A549 (cell line): ENCODE data around the gene DCLK1. TPM values are rescaled to one million over a fixed set of nuclear protein-coding genes. Genes with fewer than 3 reads are reported as not detected.
A peak's percentile ranks its signal among the peaks of the same experiment; 100 is the strongest.

Experiments
- ATAC-seq, 2 experiments: fragments of 200-7000 bp in 1 of 2; fragments of >200 bp in 1 of 2; cut with Nextera tagmentation in 1 of 2; cut with Tn5 transposase in 1 of 2; 3 replicates each; pipeline versions ENCODE4 v1.8.0 to v1.9.1; 2018 to 2020; ENCODE audit warnings: mild to moderate bottlenecking in 1 of 2, moderate library complexity in 1 of 2
- CTCF ChIA-PET: fragments of 300-600 bp; sonication (Branson Sonifier 250); formaldehyde crosslinking; extraction: SDS; loops from one replicate; lab custom pipeline; 2021; ENCODE audit warnings: antibody characterized with exemption, inconsistent platforms; lab: Yijun Ruan, JAX
- POLR2A ChIA-PET: fragments of 350-600 bp; formaldehyde crosslinking; extraction: SDS; loops from one replicate; lab custom pipeline; 2021; ENCODE audit warnings: antibody characterized with exemption, inconsistent platforms; lab: Yijun Ruan, JAX
- DNase-seq, 2 experiments: peaks; one replicate each; pipeline versions ENCODE4 v3.0.0 to v3.0.0-alpha.2; 2011 to 2016; ENCODE audit warnings: low read depth in 1 of 2, low spot score in 1 of 2
- FAIRE-seq: peaks from 2 replicates; lab custom pipeline; 2011; peaks lifted over from hg19 to GRCh38; lab: Jason Lieb, UNC
- H3K27ac ChIP-seq, 2 experiments: fragments of >200 bp; sonication (Bioruptor Twin); formaldehyde crosslinking; 3 replicates each; pipeline ENCODE4 v1.5.1; 2016 to 2017
- H3K4me1 ChIP-seq: fragments of >200 bp; sonication (Bioruptor Twin); formaldehyde crosslinking; 3 replicates; pipeline ENCODE4 v1.6.1; 2016
- H3K4me2 ChIP-seq: fragments of >200 bp; sonication (Bioruptor Twin); formaldehyde crosslinking; 3 replicates; pipeline ENCODE4 v1.6.1; 2016
- H3K4me3 ChIP-seq: fragments of >200 bp; sonication (Bioruptor Twin); formaldehyde crosslinking; 3 replicates; pipeline ENCODE4 v1.5.1; 2016
- H3K9me3 ChIP-seq: fragments of >200 bp; sonication (Bioruptor Twin); formaldehyde crosslinking; 3 replicates; pipeline ENCODE4 v1.6.1; 2016
- CBX8 ChIP-seq: fragments of 200-600 bp; sonication (generic); IDR thresholded peaks from 2 replicates; pipeline ENCODE4 v1.6.1; 2016
- CEBPB ChIP-seq, 2 experiments: fragments of >200 bp in 1 of 2; sonication (Bioruptor Twin) in 1 of 2; formaldehyde crosslinking in 1 of 2; IDR thresholded peaks; 2 replicates each; pipeline ENCODE4 v1.6.1; 2012 to 2016
- CHD2 ChIP-seq: fragments of 150-350 bp; IDR thresholded peaks from 2 replicates; pipeline ENCODE4 v1.6.1; 2014; ENCODE audit warnings: low read length; ENCODE audit not compliant: partially characterized antibody
- EHF ChIP-seq: fragments of 250-450 bp; sonication (Bioruptor Pico); IDR thresholded peaks from 2 replicates; pipeline ENCODE4 v1.5.0; 2020; ENCODE audit warnings: mild to moderate bottlenecking
- ELK1 ChIP-seq: fragments of 150-350 bp; IDR thresholded peaks from 2 replicates; pipeline ENCODE4 v1.6.1; 2014; ENCODE audit warnings: low read depth, mild to moderate bottlenecking, low read length
- FOXS1 ChIP-seq: fragments of 250-450 bp; sonication (Bioruptor Pico); IDR thresholded peaks from 2 replicates; pipeline ENCODE4 v1.5.0; 2020; ENCODE audit warnings: mild to moderate bottlenecking, moderate library complexity
- KDM1A ChIP-seq: fragments of 200-600 bp; sonication (generic); IDR thresholded peaks from 2 replicates; pipeline ENCODE4 v1.6.1; 2016; ENCODE audit warnings: low read depth, mild to moderate bottlenecking
- MAZ ChIP-seq: fragments of 150-350 bp; IDR thresholded peaks from 2 replicates; pipeline ENCODE4 v1.6.1; 2014; ENCODE audit warnings: antibody characterized with exemption, low read depth, low read length, borderline replicate concordance
- RAD21 ChIP-seq, 2 experiments: fragments of >200 bp in 1 of 2; sonication (Bioruptor Twin) in 1 of 2; formaldehyde crosslinking in 1 of 2; IDR thresholded peaks in 1 of 2; conservative IDR thresholded peaks in 1 of 2; 2 replicates in 1 of 2; 3 replicates in 1 of 2; pipeline ENCODE4 v1.6.1; 2012 to 2018; ENCODE audit warnings: inconsistent platforms in 1 of 2
- REST ChIP-seq: fragments of 200-600 bp; sonication (generic); IDR thresholded peaks from 2 replicates; pipeline ENCODE4 v1.6.1; 2016; ENCODE audit warnings: antibody characterized with exemption, mild to moderate bottlenecking, moderate library complexity
- RNF2 ChIP-seq: fragments of 200-600 bp; sonication (generic); IDR thresholded peaks from 2 replicates; pipeline ENCODE4 v1.6.1; 2016; ENCODE audit warnings: low read depth, mild to moderate bottlenecking, antibody characterized with exemption, moderate library complexity, borderline replicate concordance
- TP53 ChIP-seq: fragments of 250-450 bp; sonication (Bioruptor Pico); IDR thresholded peaks from 2 replicates; pipeline ENCODE4 v1.5.0; 2021; ENCODE audit warnings: mild to moderate bottlenecking, moderate library complexity
- ZFP36 ChIP-seq: fragments of 450-650 bp; IDR thresholded peaks from 2 replicates; pipeline ENCODE4 v1.6.1; 2014; ENCODE audit warnings: borderline replicate concordance; ENCODE audit not compliant: partially characterized antibody
- ZSCAN20 ChIP-seq: fragments of 250-450 bp; sonication (Bioruptor Pico); IDR thresholded peaks from 2 replicates; pipeline ENCODE4 v1.8.0; 2022; ENCODE audit warnings: mild to moderate bottlenecking, moderate library complexity
- WGBS: methylation state at CpG from one replicate; pipeline ENCODE4 v1.1.6; 2017; ENCODE audit errors: missing lambda C conversion rate; 5-methylcytosine and 5-hydroxymethylcytosine counted together
- polyA plus RNA-seq, 4 experiments: library from polyadenylated mRNA; depleted of rRNA in 3 of 4; stranded (reverse); fragments of >200 nt; fragmentation: RNase III in 1 of 4; extraction: RNeasy Plus Mini Kit Qiagen cat#74134 plus additional on column Dnase treatment in 1 of 4; gene quantifications; 2 replicates in 3 of 4; 3 replicates in 1 of 4; pipeline ENCODE4 v1.2.3, GENCODE V29; 2011 to 2017
- TF ChIP-seq, protein P1 (sequence below): fragments of >200 bp; sonication (Bioruptor Twin); formaldehyde crosslinking; IDR thresholded peaks from 3 replicates; pipeline ENCODE4 v1.5.1; 2016

DCLK1 gene
- polyA plus RNA-seq, 2 of the 4 experiments (the other 2 are of a cell fraction), result 0.13 to 0.21 TPM

DNA sequence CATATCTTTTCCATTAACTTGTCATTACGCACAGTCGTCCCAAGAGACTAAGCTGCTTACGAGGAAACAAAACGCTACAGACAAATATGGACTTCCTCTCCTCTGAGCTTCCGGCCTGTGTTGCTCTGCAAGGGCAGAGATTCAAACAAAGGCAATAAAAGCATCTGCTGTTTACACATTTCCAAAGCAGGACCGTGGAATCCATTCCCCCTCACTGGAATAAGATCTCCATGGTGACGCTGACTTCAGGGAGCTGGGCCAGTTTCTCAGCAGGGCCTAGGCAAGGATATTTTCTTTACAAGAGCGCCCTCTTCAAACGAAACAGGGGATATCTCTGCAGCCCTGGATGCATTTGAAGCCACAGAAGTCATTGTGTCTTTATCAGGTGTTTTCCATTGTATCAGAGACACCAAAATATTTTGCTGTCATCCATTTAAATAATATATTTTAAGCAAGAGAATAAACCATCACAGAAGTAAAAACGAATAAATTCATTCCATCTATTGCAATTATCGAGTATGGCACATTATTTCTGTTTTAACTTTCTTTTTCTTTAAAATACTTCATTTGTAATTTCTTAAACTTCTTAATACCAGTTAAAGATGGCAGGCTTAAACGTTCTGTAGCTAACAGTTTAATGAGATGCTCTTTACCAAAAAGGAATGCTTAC is 177.5 kb downstream of the DCLK1 start (continued):
- TF ChIP-seq, protein P1, sequence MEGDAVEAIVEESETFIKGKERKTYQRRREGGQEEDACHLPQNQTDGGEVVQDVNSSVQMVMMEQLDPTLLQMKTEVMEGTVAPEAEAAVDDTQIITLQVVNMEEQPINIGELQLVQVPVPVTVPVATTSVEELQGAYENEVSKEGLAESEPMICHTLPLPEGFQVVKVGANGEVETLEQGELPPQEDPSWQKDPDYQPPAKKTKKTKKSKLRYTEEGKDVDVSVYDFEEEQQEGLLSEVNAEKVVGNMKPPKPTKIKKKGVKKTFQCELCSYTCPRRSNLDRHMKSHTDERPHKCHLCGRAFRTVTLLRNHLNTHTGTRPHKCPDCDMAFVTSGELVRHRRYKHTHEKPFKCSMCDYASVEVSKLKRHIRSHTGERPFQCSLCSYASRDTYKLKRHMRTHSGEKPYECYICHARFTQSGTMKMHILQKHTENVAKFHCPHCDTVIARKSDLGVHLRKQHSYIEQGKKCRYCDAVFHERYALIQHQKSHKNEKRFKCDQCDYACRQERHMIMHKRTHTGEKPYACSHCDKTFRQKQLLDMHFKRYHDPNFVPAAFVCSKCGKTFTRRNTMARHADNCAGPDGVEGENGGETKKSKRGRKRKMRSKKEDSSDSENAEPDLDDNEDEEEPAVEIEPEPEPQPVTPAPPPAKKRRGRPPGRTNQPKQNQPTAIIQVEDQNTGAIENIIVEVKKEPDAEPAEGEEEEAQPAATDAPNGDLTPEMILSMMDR, result peak; percentile 44
- no peak for TF ChIP-seq CBX8
- TF ChIP-seq RAD21 (conservative IDR thresholded peaks at IDR 0.05 in 1 of 2, IDR thresholded peaks at IDR 0.05 in 1 of 2), result peak; percentile 59 to 65
- TF ChIP-seq REST, result no peak

- DNase-seq (no peak), FAIRE-seq (no peak)
- POLR2A ChIA-PET, result no interaction called here
- H3K4me2 ChIP-seq, result no peak overlapping the region
- H3K4me1 ChIP-seq, result no peaks in the 10 kb centered on the region
- WGBS, result 38% methylated on average over 4 of the region's 4 CpGs
- H3K9me3 ChIP-seq, result no peaks in the 10 kb centered on the region
- TF ChIP-seq CEBPB (IDR thresholded peaks at IDR 0.05) (no peak), FOXS1 (CRISPR knock-in tag) (no peak), MAZ (no peak), KDM1A (no peak), ELK1 (no peak), RNF2 (no peak), ZSCAN20 (no peak), TP53 (no peak), EHF (CRISPR knock-in tag) (no peak)
- TF ChIP-seq, all 56 proteins: peak for 0
- ATAC-seq, result no peak
- H3K27ac ChIP-seq, result no peak overlapping the region
- CTCF ChIA-PET, result interaction anchor here (1.2 kb wide), 1 partner anchor 14 kb away, joined by 3 read pairs; no protein-coding TSS in a partner anchor
- no peak overlapping the region for H3K4me3 ChIP-seq
Measured at GRCh38 chr13:35947315-35947714, 183.9 kb downstream of the DCLK1 start.

- Histone ChIP-seq H3K4me3 (no peak overlapping the region), H3K4me2 (no peak overlapping the region), H3K27ac (no peak overlapping the region), H3K4me1 (no peaks in the 10 kb centered on the region), H3K9me3 (no peaks in the 10 kb centered on the region)
- ATAC-seq (no peak), DNase-seq (no peak), FAIRE-seq (no peak)
- ChIA-PET POLR2A (no interaction called here), CTCF (interaction anchor here (1.1 kb wide), 1 partner anchor 34 kb away, joined by 3 read pairs; no protein-coding TSS in a partner anchor)
- 31% methylated on average over 4 of the region's 4 CpGs for WGBS
- TF ChIP-seq CHD2 (no peak), ZFP36 (no peak), RAD21 (conservative IDR thresholded peaks at IDR 0.05 in 1 of 2, IDR thresholded peaks at IDR 0.05 in 1 of 2) (no peak), RNF2 (no peak)
Measured at GRCh38 chr13:35945368-35945767, 185.8 kb downstream of the DCLK1 start.
